ENCODE results near the gene PIKFYVE.
"Not testable (repeated sequence)": the region's sequence is repeated elsewhere in the genome, so short reads cannot be mapped to it uniquely, and the experiment has no call there.

PIKFYVE gene

DNA sequence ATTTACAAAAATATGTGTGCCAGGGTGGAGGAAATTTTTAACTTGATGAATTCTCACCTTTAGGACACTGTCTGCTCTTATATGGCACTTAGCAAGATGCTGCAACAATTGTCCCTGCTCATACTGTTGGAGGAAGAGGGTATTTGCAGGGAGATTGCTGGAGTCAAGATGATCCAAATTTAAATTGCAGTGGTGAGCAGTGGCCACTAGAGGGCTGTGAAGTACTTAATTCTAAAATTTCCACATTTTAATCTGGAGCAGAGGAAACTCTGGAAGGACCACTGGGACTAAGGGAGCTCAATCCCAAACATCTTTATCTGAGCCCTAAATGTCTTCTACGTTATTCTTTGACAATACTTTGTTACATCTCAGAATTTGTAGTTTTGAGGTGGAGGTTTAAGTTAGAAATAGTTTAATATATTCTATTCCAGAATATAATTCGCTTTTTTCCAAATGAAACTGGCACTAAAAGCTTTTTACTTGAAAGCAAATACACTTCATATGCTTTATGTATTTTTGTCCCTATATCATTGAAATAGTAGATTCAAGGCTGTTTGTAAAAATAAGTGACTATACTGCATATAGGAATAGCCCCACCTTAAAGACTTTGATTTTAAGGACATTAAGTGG, 107.5 kb downstream of the PIKFYVE start:
- Histone ChIP-seq H3K79me2 (ENCODE audit: low read length) (no peaks in the 10 kb centered on the region), H3K27me3 (ENCODE audit: low read depth, low read length) (no peaks in the 10 kb centered on the region), H3K9ac (ENCODE audit: low read length) (no peak overlapping the region), H4K20me1 (ENCODE audit: insufficient read depth, low read length) (no peaks in the 10 kb centered on the region), H3K4me1 (ENCODE audit: low read length) (no peaks in the 10 kb centered on the region), H3K36me3 (replicated peaks; ENCODE audit: low read depth, low read length) (no peaks in the 10 kb centered on the region), H2AFZ (ENCODE audit: low read depth, low read length) (no peak overlapping the region), H3K9me3 (ENCODE audit: insufficient read depth, low read length) (no peaks in the 10 kb centered on the region), H3K27ac (ENCODE audit: low read length) (no peak overlapping the region), H3K4me3 (ENCODE audit: low read length) (no peak overlapping the region), H3K4me2 (ENCODE audit: low read length) (no peak overlapping the region)
- TF ChIP-seq, protein P1, sequence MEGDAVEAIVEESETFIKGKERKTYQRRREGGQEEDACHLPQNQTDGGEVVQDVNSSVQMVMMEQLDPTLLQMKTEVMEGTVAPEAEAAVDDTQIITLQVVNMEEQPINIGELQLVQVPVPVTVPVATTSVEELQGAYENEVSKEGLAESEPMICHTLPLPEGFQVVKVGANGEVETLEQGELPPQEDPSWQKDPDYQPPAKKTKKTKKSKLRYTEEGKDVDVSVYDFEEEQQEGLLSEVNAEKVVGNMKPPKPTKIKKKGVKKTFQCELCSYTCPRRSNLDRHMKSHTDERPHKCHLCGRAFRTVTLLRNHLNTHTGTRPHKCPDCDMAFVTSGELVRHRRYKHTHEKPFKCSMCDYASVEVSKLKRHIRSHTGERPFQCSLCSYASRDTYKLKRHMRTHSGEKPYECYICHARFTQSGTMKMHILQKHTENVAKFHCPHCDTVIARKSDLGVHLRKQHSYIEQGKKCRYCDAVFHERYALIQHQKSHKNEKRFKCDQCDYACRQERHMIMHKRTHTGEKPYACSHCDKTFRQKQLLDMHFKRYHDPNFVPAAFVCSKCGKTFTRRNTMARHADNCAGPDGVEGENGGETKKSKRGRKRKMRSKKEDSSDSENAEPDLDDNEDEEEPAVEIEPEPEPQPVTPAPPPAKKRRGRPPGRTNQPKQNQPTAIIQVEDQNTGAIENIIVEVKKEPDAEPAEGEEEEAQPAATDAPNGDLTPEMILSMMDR (IDR thresholded peaks at IDR 0.05; ENCODE audit: low read depth, low read length): peak; percentile 81
- no peak for TF ChIP-seq EZH2phosphoT487 (IDR thresholded peaks at IDR 0.05; ENCODE audit: low read depth)

DNA sequence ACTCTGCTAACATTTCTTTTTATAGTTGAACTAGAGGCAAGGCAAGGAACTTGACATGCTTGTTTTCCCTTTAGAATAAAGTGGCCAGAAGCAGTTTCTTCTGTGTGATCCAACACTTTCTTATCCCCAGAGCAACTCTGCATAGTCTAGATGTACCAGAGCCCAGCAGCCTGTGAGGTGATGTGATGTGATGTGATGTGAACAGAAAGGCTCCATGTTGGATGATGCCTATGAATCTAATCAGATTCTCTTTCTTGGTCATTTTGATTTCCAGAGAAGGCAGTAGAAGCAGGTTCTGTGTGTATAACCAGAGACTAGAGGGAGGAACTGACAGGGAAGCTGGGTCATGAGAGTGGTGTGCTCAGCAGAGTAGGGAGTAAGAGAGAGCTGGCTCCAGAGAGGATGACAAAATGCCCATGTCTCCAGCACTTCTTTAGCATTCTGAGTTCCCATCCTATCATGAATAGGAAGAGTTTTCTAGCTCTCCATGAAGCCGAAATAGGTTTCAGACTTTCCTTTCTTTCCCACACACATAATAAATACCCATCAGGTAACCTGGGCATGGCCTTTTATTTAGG, 109.5 kb downstream of the PIKFYVE start:
- H3K4me3 ChIP-seq (ENCODE audit: low read length): no peak overlapping the region
- no peaks in the 10 kb centered on the region for H3K36me3 ChIP-seq (replicated peaks; ENCODE audit: low read depth, low read length)
- TF ChIP-seq EZH2phosphoT487 (IDR thresholded peaks at IDR 0.05; ENCODE audit: low read depth): no peak
- TF ChIP-seq, protein P1 (IDR thresholded peaks at IDR 0.05; ENCODE audit: low read depth, low read length): no peak
- H3K27ac ChIP-seq (ENCODE audit: low read length): no peak overlapping the region
- H4K20me1 ChIP-seq (ENCODE audit: insufficient read depth, low read length): no peaks in the 10 kb centered on the region
- no peaks in the 10 kb centered on the region for H3K27me3 ChIP-seq (ENCODE audit: low read depth, low read length)
- no peaks in the 10 kb centered on the region for H3K4me1 ChIP-seq (ENCODE audit: low read length)
- no peak overlapping the region for H2AFZ ChIP-seq (ENCODE audit: low read depth, low read length)
- no peaks in the 10 kb centered on the region for H3K9me3 ChIP-seq (ENCODE audit: insufficient read depth, low read length)
- no peak overlapping the region for H3K9ac ChIP-seq (ENCODE audit: low read length)
- H3K79me2 ChIP-seq (ENCODE audit: low read length): no peaks in the 10 kb centered on the region
- no peak overlapping the region for H3K4me2 ChIP-seq (ENCODE audit: low read length)

DNA sequence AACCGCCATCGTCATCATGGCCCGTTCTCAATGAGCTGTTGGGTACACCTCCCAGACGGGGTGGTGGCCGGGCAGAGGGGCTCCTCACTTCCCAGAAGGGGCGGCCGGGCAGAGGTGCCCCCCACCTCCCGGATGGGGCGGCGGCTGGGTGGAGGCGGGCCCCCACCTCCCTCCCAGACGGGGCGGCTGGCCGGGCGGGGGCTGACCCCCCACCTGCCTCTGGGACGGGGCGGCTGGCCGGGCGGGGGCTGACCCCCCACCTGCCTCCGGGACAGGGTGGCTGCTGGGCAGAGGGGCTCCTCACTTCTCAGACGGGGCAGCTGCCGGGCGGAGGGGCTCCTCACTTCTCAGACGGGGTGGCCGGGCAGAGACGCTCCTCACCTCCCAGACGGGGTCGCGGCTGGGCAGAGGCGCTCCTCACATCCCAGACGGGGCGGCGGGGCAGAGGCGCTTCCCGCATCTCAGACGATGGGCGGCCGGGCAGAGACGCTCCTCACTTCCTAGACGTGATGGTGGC, 111.3 kb downstream of the PIKFYVE start:
- not testable (repeated sequence) for H3K4me3 ChIP-seq (ENCODE audit: low read length); H3K9ac ChIP-seq (ENCODE audit: low read length); H2AFZ ChIP-seq (ENCODE audit: low read depth, low read length); H3K4me1 ChIP-seq (ENCODE audit: low read length); H3K27ac ChIP-seq (ENCODE audit: low read length); H3K9me3 ChIP-seq (ENCODE audit: insufficient read depth, low read length); H3K27me3 ChIP-seq (ENCODE audit: low read depth, low read length); H3K4me2 ChIP-seq (ENCODE audit: low read length); H4K20me1 ChIP-seq (ENCODE audit: insufficient read depth, low read length); H3K36me3 ChIP-seq (replicated peaks; ENCODE audit: low read depth, low read length); H3K79me2 ChIP-seq (ENCODE audit: low read length)

DNA sequence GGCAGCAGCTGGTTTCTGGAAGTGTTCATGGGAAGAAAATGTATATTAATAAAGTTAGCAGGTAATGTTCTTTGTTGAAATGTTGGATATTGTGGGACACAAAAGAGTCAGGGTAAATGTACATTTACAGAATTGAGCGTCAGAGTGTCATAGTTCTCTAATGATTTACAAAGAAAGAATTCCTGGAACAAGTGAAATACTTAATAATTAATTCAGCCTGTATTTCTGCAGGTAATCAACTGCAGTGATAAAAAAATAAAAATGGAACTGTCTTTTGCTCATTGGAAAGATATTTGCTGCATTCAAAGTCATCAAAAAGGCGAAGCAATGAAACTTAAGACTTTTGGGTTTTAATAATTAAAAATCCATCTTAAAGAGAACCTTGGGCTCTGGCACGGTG, 113.1 kb downstream of the PIKFYVE start:
- Histone ChIP-seq H3K9me3 (ENCODE audit: insufficient read depth, low read length) (no peaks in the 10 kb centered on the region), H3K79me2 (ENCODE audit: low read length) (no peaks in the 10 kb centered on the region), H4K20me1 (ENCODE audit: insufficient read depth, low read length) (no peaks in the 10 kb centered on the region), H3K4me1 (ENCODE audit: low read length) (peaks cover 6% of the 10 kb centered on the region), H3K4me3 (ENCODE audit: low read length) (no peak overlapping the region), H3K4me2 (ENCODE audit: low read length) (no peak overlapping the region), H3K27me3 (ENCODE audit: low read depth, low read length) (peaks cover 6% of the 10 kb centered on the region), H3K36me3 (replicated peaks; ENCODE audit: low read depth, low read length) (no peaks in the 10 kb centered on the region), H3K9ac (ENCODE audit: low read length) (no peak overlapping the region), H3K27ac (ENCODE audit: low read length) (no peak overlapping the region), H2AFZ (ENCODE audit: low read depth, low read length) (no peak overlapping the region)
- TF ChIP-seq, protein P1 (IDR thresholded peaks at IDR 0.05; ENCODE audit: low read depth, low read length): no peak

Measured in OCI-LY3 (cell line).